KG1 (cell line): ENCODE results near the gene LANCL2.
"Not testable (repeated sequence)": the region's sequence is repeated elsewhere in the genome, so short reads cannot be mapped to it uniquely, and the experiment has no call there.

ENCODE experiments used
- DNase-seq: peaks from one replicate; lab custom pipeline; 2025; lab: John Stamatoyannopoulos, UW

The LANCL2 gene

DNA sequence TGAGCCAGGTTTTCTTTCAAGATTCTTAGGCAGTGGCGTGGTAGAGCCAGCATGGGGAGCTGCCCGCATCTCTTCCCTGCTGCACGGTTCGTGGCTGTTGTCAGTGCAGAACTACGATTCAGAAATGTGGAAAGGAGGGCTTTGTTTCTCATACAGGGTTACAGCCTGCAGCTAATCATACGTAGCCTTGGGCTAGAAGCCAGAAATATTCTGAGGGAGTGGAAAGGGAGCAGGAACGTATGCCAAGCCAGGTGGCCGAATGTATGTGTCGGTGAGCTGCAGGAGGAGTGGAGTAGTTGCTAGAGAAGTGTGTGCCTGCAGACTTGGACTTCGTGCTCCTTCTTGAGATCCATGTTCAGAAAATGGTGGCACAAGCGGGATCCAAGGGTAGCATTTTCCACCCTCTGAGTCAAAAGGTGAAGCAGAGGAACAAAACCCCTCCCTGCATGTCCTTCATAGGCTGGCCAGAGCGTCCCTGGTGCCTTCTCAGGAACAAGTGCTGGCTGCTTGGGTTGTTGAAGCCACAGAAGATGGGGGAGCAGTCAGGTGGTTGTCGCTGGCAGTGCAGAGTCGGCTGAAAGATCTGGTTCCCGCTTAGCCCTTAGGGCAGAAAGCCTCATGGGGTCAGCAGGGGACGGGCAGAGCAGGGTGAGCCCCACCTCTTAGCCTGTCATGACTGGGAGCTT is 40.9 kb downstream of the LANCL2 start:
- no peak for DNase-seq

DNA sequence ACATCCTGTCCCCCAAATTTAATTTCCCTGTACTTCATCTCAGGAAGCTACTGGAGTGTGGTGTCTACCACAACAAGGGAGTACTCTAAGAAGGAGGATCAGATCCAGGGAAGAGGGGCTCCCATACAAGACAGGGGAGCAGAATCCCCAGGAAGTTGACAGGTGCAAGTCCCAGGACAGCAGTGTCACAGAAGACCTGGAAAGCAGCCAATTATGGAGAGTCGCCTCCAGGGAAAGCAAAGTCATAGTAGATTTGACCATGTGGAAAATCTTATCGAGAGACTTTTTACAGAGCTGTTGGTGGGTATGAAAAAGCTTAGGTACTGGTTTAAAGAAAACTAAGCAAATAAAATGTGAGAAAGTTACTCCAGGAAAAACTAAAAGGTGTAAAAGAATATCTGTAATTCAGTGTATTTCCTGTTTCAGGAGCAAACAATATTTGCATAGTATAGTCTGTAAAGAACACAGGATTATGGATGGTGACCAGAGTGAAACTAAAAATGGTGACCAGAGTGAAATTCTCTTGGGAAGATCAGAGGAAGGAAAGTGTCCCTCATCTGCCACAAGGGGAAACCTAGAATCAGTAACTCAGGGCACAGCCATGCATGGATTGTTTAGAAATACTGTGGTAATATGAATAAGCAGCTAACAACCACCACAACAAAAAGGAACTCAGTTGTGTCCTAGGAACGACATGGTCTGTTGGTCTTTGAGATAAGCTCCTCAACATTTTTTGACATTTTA is 44.5 kb downstream of the LANCL2 start:
- no peak for DNase-seq

DNA sequence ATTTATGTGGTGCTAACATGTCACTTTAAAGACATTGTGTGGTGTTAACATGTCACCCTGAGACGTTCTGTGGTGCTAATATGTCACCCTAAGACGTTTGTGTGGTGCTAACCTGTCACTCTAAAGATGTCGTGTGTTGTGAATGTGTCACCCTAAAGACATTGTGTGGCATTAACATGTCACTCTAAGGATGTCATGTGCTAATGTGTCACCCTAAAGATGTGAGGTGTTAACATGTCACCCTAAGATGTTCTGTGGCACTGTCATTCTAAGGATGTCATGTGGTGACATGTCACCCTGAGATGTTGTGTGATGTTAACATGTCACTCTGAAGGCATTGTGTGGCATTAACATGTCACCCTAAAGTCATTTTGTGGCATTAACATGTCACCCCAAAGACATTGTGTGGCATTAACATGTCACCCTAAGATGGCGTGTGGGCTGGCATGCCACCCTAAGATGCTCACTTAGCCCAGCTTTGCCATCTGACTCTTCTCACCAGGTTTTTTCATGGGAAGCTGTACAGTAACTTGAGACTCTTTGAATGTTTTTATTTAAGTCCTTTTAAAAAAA is 45.6 kb downstream of the LANCL2 start:
- DNase-seq: no peak

DNA sequence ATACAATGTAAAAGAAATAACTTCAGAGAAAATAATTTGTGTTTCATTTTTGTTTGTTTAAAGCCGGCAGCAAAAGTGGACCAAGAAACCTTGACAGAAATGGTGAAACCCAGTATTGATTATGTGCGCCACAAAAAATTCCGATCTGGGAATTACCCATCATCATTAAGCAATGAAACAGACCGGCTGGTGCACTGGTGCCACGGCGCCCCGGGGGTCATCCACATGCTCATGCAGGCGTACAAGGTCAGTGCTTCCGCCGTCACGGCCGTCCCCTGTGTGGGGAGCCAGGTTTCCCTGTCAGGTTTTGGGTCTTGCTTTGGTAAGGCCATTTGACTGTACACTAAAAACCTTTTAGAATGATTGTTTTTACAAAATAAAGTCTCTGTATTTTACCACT is 46.7 kb downstream of the LANCL2 start:
- DNase-seq: no peak

DNA sequence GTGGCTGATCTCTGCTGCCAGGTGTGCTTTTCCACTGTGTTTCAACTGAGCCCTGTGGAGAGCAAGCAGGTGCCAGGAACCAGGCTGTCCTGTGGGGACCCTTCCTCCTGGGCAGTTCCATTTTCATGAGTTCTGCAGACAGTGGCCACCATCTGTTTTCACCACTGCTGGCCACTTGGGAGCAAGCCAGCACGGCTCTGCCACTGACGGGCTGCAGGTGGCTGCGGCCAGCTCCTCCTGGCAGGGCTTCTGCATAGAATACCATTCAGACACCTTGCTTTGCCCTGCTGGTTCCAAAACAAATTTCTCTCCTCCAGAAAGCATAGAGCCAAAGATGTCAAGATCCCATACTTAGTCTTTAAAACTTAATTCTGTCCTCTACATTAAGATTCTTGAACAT is 48.3 kb downstream of the LANCL2 start:
- no peak for DNase-seq

DNA sequence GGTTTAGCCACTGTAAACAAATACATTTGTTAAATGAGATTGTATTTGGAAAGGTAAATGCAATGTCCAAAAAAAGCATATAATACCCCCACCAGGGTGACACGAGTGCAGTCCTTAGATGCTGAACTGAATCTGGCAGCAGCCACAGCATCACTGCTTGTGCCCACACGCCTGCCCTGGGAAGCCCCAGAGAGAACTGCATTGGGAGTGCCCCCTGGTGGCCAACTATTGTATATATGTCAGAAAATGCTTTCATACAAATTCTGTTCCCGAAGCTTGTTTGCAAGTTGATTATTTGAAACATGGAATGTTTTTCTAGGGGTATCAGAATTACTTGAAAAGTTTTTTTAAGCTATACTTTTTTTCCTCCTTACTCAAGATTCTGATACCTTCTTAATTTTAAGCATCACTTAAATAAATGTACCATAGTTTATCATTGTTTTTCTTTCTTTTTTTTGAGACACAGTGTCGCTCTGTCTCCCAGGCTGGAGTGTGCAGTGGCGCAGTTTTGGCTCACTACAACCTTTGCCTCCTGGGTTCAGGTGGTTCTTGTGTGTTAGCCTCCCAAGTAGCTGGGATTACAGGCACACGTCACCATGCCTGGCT is 50.1 kb downstream of the LANCL2 start:
- peak; percentile 67 for DNase-seq

DNA sequence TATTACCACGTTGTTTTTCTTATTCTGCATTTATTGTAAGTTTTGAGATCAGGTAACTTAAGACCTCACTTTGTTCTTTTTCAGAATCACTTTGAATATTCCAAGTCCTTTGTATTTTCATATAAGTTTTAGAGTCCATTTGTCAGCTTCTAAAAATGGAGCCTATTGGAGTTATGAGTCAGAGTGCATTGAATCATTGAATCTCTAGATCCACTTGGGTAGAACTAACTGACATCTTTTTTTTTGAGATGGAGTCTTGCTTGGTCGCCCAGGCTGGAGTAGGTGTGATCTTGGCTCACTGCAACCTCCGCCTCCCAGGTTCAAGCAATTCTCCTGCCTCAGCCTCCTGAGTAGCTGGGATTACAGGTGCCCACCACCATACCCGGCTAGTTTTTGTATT is 52.3 kb downstream of the LANCL2 start:
- not testable (repeated sequence) for DNase-seq

DNA sequence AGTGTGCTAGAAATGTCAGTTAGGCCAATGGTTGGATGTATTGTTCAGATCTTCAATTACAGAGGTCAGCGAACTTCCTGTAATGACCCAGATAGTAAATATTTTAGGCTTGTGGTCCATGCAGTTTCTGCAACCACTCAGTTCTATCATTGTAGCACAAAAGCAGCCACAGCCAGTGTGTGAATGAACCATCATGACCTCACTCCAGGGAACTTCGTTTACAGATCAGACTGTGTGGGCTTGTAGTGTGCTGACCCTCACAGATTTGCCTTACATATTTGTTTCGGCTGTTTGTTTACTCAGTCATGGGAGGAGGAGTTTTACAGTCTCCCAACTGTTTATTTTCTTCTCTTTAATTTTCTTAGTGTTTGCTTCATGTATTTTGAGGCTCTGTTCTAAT is 55.4 kb downstream of the LANCL2 start:
- no peak for DNase-seq

DNA sequence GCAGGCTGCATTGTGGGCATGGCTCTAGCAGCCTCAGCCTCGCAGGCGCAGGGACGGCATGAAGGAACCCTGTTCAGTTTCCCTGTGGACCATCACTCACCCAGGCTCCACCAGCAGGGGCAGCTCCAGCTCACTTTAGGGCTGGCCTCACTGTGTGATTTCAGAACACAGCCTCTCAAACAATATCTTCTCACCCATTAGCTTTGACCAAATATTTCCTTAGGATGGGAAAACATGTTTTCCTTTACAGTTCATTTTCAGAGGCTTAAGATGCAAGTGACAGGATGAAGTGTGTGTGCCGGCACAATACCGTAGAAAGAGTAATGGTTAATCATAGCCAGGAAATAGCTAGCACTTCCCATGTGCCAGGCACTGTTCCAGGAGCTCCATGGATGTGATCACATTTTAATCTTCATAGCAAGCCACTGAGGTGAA is 58.2 kb downstream of the LANCL2 start:
- no peak for DNase-seq

DNA sequence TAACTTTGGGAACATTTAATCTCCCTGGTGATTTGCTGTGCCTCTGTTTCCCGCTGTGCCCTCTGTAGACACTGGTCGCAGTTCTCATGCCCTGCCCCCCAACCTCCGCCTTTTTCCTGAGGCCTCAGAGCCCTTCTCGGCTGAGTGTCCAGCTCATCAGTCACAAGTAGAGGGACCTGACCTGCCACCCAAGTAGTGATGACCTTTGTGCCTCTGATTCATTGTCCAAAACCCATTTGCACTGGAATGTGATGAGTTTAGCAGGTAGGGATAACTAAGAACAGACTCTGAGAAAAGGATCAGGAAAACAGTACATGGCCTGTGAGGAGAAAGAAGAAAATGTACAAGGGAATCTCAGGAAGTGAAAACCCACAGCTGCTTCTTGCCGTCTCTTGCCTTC is 58.8 kb downstream of the LANCL2 start:
- no peak for DNase-seq

DNA sequence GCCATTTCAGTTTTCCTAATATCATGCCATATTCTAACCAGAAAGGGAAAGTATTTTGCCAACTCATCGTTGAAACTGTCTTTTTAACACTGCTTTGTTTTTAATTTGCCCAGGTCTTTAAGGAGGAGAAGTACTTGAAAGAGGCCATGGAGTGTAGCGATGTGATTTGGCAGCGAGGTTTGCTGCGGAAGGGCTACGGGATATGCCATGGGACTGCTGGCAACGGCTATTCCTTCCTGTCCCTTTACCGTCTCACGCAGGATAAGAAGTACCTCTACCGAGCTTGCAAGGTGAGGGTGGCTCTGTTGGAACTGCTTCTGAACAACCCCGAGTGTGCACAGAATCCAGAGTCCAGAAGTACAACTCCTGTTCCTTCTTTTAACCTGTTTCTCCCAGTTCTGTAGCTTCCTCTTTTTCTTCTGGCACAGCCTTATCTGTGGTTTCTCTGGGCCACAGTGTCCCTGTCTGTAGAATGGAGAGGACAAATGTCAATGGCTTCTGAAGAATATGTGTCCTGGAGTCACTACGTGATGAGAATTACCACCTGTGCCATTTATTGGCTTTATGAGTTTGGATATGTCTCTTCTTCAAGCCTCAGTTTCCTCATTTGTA is 60.1 kb downstream of the LANCL2 start:
- DNase-seq: no peak

DNA sequence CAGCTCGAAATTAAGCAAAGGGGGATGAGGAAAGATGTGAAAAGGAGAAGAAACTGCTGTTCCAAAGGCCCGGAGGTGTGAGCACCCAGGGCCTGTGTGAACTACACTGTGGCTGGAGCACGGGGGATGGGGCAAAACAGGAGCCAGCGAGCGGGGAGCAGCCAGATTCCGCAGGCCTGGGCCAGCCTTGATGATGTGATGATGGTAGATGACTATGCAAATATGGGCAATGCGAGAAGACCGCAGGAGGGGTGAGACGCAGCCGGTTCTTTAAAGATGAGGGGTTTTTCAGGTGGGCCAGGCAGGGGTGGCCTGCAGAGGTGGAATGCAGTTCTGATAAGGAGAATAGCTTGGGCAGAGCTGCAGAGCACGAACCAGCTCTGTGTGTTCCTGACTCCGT is 61.5 kb downstream of the LANCL2 start:
- DNase-seq: no peak

DNA sequence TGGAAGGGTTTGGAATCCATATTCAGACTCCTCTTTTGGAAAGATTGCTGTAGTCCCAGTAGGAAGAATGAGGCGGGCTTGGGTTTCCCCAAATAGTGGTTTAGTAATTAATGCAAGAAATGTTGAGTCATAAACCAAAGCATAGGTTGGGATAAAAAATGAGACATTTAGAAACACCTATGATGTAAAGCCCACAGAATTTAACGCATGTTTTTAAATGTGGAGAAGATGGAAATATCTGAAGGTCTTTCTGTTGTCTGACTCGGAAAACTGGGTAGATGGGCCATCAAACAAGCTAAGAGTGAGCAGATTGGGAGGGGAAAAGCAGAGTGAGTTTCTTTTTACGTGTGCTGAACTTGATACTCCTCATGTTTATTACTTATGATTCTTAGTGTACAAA is 62.2 kb downstream of the LANCL2 start:
- DNase-seq: no peak

DNA sequence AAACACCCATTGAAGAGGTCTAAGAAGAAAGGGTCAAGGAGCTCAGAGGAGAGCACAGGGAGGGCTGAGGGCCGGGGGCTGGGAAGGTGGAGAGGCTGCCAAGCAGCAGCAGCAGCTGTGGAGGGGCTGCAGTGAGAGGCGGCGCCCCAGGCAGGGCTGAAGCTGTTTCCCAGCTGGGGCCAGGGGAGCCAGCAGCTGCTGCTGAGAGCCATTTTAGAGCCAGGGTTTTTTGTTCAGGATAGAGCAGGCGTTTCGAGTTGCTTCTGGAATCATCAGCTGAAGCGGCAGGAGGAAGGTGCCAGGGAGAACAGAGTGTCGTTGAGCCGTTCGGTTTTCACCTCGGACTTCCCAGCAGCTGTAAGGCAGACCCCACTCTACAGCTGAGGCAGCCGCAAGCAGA is 62.7 kb downstream of the LANCL2 start:
- DNase-seq: no peak

DNA sequence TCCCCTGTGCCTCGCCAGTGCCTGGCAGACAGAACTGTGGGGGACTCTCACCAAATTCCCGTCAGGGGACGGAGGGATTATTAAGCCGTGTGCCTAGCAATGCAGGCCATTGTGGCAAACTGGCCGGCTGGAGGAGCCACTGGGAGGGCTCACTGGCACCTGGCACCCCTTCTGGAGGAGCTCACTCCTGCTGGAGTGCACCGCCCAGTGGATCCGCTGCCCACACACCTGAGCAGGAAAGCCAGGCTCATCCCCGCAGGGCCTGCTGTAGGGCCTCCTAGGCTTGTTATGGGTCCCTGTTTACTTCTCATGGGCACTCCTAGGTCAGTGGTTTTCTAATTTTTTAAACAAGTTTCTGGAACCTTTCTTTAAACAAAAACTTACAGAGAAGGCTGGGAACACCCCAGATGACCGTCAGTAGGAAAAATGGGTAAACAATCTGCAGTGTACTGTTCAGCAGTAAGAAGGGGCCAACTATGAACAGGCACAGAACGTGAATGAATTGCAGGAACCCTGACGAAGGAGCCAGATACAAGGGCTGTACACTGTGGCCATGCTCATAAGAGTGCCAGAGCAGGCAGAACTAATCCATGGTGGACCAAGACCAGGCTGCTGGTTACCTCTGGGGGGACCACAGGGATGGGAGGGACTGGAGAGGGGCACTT is 64.8 kb downstream of the LANCL2 start:
- no peak for DNase-seq

DNA sequence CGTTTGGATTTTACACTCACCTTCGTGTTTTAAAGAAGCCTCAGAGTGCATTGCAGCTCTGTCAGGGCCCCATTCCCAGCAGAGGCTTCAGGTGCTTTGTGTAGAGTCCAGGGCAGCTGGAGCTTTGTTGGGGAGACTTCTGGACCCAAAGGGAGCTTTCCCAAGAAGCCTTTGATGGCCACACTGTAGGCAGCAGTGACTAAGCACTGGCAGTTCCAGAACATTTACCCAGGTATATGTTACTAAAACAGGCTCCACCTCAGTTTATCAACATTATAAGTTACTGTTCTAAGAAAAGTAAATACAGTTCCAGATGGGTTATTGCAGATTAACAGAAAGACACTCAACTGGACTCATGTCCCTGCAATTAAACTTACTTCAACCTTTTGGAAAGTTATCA is 66.8 kb downstream of the LANCL2 start:
- no peak for DNase-seq

DNA sequence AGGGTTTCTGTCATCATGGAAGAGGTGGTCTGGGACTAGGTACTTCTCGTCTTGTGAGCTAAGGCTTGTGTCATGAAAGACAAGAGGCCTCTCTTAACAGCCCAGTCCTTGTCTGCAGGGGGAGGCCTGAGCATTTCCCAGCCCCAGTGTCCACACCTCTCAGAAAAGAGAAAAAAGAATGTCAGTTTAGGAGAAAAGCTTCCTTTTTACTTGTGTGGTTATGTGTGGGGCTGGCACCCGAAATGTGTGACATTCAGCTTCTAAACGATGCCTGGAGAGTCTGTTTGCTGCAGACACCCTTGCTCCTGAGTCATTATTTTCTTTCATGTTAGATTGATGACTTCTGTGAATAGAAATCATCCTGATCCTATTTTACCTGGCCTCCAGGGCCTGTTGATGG is 67.4 kb downstream of the LANCL2 start:
- DNase-seq: no peak

DNA sequence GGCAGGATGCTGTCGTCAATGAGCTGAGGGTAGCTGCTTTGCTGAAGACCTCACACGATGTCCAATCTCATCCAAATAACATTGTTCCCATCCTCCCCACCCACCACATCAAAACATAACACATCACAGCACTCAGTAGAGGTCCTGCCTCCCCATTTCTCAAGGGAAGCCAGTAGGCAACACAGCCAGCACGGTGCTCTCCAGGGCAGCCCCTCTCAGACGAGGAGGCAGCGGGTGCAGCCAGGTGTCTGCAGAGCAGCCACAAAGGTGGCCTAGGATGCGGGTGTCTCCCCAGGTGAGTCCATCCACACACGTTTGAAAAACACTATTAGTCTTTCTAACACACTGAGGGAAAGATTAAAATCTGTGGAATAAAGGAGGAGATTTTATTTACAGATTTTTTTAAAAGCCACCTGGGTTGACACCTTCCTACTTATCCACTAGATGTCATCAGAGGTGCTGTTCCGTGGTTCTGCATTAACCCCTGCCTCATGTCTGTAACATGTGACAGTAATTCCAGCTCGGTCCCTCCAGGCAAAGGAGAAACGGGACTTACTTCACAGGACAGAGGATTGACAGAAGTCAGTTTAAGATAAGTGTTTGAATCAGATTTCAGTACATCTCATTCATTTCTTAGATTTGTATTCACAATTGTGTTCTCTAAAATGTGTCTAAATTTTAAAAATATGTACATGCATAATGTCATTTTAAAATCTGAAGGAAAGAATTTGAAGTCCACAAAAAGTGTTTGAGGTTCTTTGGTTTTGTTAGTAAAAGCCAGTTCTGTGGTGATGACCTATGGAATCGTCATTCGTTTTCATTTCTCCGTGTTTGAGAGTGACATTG is 68.0 kb downstream of the LANCL2 start:
- DNase-seq: no peak

DNA sequence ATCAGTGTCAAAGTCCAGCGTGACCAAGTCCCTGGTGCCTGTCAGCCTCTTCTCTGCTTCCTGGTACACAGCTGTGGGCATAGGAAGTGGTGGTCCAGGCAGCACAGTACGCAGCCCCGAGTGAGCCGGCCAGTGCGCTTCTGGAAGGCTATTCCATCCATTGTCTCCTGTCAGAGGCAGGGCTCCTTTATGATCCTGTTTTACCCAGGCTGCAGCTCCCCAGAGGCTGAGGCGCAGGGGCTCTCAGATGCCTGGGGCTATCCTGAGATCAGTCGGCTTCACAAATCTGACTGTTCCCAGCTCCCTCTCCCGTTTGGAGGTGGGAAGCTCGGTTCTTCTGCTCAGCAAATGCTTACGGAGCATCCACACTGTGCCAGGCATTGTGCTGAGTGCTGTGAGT is 70.3 kb downstream of the LANCL2 start:
- DNase-seq: no peak

DNA sequence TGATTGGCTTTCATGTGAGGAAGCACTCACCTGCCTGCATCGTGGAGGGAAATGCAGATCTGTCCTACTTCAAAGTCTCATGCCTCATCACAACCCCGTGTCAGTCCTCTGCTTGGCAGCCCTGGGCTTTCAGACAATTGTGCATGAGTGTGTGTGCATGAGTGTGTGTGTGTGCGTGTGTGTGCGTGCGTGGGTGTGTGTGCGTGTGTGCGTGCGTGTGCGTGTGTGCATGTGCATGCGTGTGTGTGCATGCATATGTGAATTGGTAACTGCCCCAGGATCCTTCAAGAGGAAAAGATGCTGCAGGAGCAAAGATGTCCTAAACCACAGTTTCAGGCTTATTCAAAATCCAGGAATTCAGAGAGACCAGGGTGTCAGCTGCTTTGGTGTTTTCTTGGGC is 71.3 kb downstream of the LANCL2 start:
- DNase-seq: no peak

DNA sequence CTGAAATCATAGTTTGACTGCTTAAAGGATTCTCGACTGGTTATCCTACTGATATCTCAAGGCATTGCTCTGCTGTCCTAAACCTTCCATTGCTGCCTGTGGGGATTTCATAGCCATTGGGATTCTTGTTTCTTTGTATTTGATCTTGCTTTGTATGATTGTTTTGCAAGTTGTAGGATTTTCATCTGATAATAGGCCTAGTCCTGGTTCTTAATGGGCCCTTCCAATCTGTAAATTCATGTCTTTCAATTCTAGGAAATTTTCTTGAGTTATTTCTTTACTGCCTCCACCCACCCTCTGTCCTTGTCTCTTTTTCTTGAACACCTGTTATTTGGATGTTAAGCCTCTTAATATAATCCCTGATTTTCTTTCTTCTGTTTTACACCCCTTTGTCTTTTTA is 72.2 kb downstream of the LANCL2 start:
- no peak for DNase-seq
